ENCODE results near the gene APBA2.

GRCh38 chr15:29141308-29142128 is 255.7 kb downstream of the APBA2 start:
- TF ChIP-seq CTCF (IDR thresholded peaks at IDR 0.05; ENCODE audit: low read length) = no peak
- TF ChIP-seq EZH2 (optimal IDR thresholded peaks at IDR 0.05; ENCODE audit: low read depth, low read length) = no peak
- no peak for TF ChIP-seq EZH2phosphoT487 (IDR thresholded peaks at IDR 0.05; ENCODE audit: low read length)

All from MM.1S (cell line).